Measurements from ENCODE around the gene TMEM94. TPM values are rescaled to one million over a fixed set of nuclear protein-coding genes. Genes with fewer than 3 reads are reported as not detected.

The TMEM94 gene
- total and polyA plus RNA-seq, 12 donors = 25.6 to 66.7 (median 41.3) TPM

- Histone ChIP-seq H3K36me3 (peaks cover 0 to 68% (median 3%) of the 10 kb centered on the region in 9 donors), H3K4me1 (peaks cover 31 to 79% (median 72%) of the 10 kb centered on the region in 9 donors), H3K9me3 (no peaks in the 10 kb centered on the region), H3K27me3 (peaks cover 0 to 13% (median 0%) of the 10 kb centered on the region in 7 donors), H3K27ac (peak overlapping the region; percentile 81 to 98 (median 92)), H3K4me3 (peak overlapping the region in 9 of 10 donors; percentile 79 to 98 (median 95))
- DNase-seq (peak; percentile 71), ATAC-seq (peak in 2 of 8 donors; percentile 2 to 3)
- TF ChIP-seq CTCF (IDR thresholded peaks at IDR 0.05) = no peak
- WGBS, 2 donors = 35 to 38% methylated on average over 13 of the region's 13 CpGs
- intact Hi-C loops (cut with DNase I) = loop anchor here in 3 of 10 donors (2.0 to 10.0 kb wide), 3 partner anchors 35 to 87 kb away; no protein-coding TSS in a partner anchor
Observed at GRCh38 chr17:75511610-75512575, 55.5 kb downstream of the TMEM94 start.

GRCh38 chr17:75512926-75513640 lies 56.6 kb downstream of the TMEM94 start:
- 51 to 53% methylated on average over 10 of the region's 10 CpGs for WGBS, 2 donors
- Histone ChIP-seq H3K4me1 (peaks cover 36 to 81% (median 74%) of the 10 kb centered on the region in 9 donors), H3K27me3 (peaks cover 0 to 13% (median 0%) of the 10 kb centered on the region in 7 donors), H3K36me3 (peaks cover 0 to 56% (median 3%) of the 10 kb centered on the region in 9 donors), H3K9me3 (no peaks in the 10 kb centered on the region), H3K27ac (peak overlapping the region; percentile 81 to 98 (median 92)), H3K4me3 (peak overlapping the region; percentile 79 to 98 (median 93))
- ATAC-seq = no peak
- intact Hi-C loops (cut with DNase I) = loop anchor here in 3 of 10 donors (2.0 to 10.0 kb wide), 3 partner anchors 36 to 88 kb away; no protein-coding TSS in a partner anchor
- no peak for DNase-seq
- TF ChIP-seq CTCF (IDR thresholded peaks at IDR 0.05) = no peak

- Histone ChIP-seq H3K4me1 (peaks cover 34 to 79% (median 70%) of the 10 kb centered on the region in 9 donors), H3K27me3 (peaks cover 0 to 13% (median 0%) of the 10 kb centered on the region in 7 donors), H3K27ac (peak overlapping the region; percentile 81 to 98 (median 92)), H3K4me3 (peak overlapping the region; percentile 79 to 98 (median 93)), H3K9me3 (no peaks in the 10 kb centered on the region), H3K36me3 (peaks cover 0 to 51% (median 3%) of the 10 kb centered on the region in 9 donors)
- 57 to 72% methylated on average over 17 of the region's 17 CpGs for WGBS, 2 donors
- no peak for ATAC-seq
- intact Hi-C loops (cut with DNase I) = loop anchor here in 3 of 10 donors (2.0 to 10.0 kb wide), 3 partner anchors 36 to 89 kb away; no protein-coding TSS in a partner anchor
- DNase-seq = peak in 1 of 2 donors; percentile 15
- TF ChIP-seq CTCF (IDR thresholded peaks at IDR 0.05) = no peak
Observed at GRCh38 chr17:75513641-75514000, 57.2 kb downstream of the TMEM94 start.
